ENCODE data around the gene MRPL20.

MRPL20 gene

GRCh38 chr1:1421907-1422464 lies 14.9 kb upstream of the MRPL20 start (continued):
- TF ChIP-seq, protein P1, sequence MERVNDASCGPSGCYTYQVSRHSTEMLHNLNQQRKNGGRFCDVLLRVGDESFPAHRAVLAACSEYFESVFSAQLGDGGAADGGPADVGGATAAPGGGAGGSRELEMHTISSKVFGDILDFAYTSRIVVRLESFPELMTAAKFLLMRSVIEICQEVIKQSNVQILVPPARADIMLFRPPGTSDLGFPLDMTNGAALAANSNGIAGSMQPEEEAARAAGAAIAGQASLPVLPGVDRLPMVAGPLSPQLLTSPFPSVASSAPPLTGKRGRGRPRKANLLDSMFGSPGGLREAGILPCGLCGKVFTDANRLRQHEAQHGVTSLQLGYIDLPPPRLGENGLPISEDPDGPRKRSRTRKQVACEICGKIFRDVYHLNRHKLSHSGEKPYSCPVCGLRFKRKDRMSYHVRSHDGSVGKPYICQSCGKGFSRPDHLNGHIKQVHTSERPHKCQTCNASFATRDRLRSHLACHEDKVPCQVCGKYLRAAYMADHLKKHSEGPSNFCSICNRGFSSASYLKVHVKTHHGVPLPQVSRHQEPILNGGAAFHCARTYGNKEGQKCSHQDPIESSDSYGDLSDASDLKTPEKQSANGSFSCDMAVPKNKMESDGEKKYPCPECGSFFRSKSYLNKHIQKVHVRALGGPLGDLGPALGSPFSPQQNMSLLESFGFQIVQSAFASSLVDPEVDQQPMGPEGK (CRISPR knock-in tag; IDR thresholded peaks at IDR 0.05; ENCODE audit: borderline replicate concordance) = no peak

DNA sequence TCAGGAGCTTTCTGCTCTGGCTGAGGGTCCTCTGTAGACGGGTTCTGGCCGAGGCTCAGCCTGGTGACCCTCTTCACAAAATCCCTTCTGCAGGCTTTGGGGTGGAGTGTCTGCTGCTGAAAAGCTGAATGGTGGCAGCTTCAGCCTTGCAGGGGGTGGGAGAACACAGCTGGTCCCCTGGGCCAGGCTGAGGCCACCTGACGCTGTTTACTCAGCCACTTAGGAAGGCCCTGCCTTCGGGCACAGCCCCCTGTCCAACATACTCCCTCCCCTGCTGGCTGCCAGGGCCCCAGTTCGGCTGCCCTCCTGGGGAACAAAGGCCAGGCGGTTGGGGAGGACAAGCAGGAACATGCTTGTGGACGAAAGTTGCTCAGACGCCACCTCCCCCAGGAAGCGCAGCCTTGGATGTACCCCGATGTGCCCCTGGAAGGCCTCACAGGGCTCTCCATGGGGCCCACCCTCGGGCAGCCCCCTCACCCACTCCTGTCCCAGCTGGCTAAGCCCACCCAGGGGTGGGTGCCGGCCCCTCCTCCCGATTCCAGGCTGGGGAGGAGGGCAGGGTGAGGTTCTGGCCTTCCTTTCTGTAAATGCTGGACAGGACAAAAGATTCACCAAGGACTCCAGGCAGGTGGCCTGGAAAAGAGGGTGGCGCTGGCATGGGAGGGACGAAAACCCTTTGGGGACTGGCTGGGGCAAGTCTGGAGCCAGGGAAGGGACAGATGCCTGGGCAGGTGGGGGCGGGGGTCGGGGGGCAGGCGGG lies 14.2 kb upstream of the MRPL20 start, which contains the start of gene ANKRD65:
ANKRD65 (minus strand) TSS at position 130 of the 760 bp plus-strand sequence. CDS start 271 bp downstream, outside the sequence.
- TF ChIP-seq PPARA (CRISPR knock-in tag; IDR thresholded peaks at IDR 0.05; ENCODE audit: borderline replicate concordance) (no peak), ZFP3 (CRISPR knock-in tag; IDR thresholded peaks at IDR 0.05) (no peak)
- no peak for ATAC-seq

- no peak for TF ChIP-seq SNAI2 (CRISPR knock-in tag; IDR thresholded peaks at IDR 0.05)
- TF ChIP-seq, protein P1 (CRISPR knock-in tag; IDR thresholded peaks at IDR 0.05; ENCODE audit: borderline replicate concordance) = no peak
- TF ChIP-seq TCF4 (CRISPR knock-in tag; IDR thresholded peaks at IDR 0.05; ENCODE audit: borderline replicate concordance) = no peak
- TF ChIP-seq RARB (CRISPR knock-in tag; IDR thresholded peaks at IDR 0.05) = no peak
- TF ChIP-seq CREB5 (CRISPR knock-in tag; IDR thresholded peaks at IDR 0.05; ENCODE audit: low read depth) = no peak
- TF ChIP-seq OSR1 (CRISPR knock-in tag; IDR thresholded peaks at IDR 0.05) = no peak
- TF ChIP-seq ZNF565 (CRISPR knock-in tag; conservative IDR thresholded peaks at IDR 0.05; ENCODE audit: low read depth) = no peak
- TF ChIP-seq ZFP3 (CRISPR knock-in tag; IDR thresholded peaks at IDR 0.05) = no peak
- no peak for ATAC-seq
Observed at GRCh38 chr1:1420654-1421141, 13.6 kb upstream of the MRPL20 start.

- TF ChIP-seq ZFP3 (CRISPR knock-in tag; IDR thresholded peaks at IDR 0.05) (no peak), CREB5 (CRISPR knock-in tag; IDR thresholded peaks at IDR 0.05; ENCODE audit: low read depth) (no peak), ZNF8 (CRISPR knock-in tag; IDR thresholded peaks at IDR 0.05) (no peak), BACH2 (CRISPR knock-in tag; IDR thresholded peaks at IDR 0.05; ENCODE audit: borderline replicate concordance) (no peak)
- TF ChIP-seq, protein P2, sequence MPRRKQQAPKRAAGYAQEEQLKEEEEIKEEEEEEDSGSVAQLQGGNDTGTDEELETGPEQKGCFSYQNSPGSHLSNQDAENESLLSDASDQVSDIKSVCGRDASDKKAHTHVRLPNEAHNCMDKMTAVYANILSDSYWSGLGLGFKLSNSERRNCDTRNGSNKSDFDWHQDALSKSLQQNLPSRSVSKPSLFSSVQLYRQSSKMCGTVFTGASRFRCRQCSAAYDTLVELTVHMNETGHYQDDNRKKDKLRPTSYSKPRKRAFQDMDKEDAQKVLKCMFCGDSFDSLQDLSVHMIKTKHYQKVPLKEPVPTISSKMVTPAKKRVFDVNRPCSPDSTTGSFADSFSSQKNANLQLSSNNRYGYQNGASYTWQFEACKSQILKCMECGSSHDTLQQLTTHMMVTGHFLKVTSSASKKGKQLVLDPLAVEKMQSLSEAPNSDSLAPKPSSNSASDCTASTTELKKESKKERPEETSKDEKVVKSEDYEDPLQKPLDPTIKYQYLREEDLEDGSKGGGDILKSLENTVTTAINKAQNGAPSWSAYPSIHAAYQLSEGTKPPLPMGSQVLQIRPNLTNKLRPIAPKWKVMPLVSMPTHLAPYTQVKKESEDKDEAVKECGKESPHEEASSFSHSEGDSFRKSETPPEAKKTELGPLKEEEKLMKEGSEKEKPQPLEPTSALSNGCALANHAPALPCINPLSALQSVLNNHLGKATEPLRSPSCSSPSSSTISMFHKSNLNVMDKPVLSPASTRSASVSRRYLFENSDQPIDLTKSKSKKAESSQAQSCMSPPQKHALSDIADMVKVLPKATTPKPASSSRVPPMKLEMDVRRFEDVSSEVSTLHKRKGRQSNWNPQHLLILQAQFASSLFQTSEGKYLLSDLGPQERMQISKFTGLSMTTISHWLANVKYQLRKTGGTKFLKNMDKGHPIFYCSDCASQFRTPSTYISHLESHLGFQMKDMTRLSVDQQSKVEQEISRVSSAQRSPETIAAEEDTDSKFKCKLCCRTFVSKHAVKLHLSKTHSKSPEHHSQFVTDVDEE (CRISPR knock-in tag; IDR thresholded peaks at IDR 0.05) = no peak
Observed at GRCh38 chr1:1419813-1420653, 12.9 kb upstream of the MRPL20 start.

More at GRCh38 chr1:1419813-1420653, 12.9 kb upstream of the MRPL20 start:
- ATAC-seq = no peak

Data from SK-N-SH treated with all-trans-retinoic acid at 6 μM for 48 hours (cell line).